IMR-90 (cell line): ENCODE data around the gene SIX6. TPM values are rescaled to one million over a fixed set of nuclear protein-coding genes. Genes with fewer than 3 reads are reported as not detected.

Experiments used
- ATAC-seq: fragments of 200-7000 bp; cut with Tn5 transposase; 2 replicates; pipeline ENCODE4 v1.9.1; 2020; ENCODE audit warnings: low read depth, mild to moderate bottlenecking, moderate library complexity
- BruUV-seq: library from RNA; stranded (reverse); fragments of 400-500 nt; replicated peaks from 2 replicates; lab custom pipeline; 2021; lab: Mats Ljungman, UMichigan
- CTCF ChIA-PET: fragments of 300-600 bp; formaldehyde crosslinking; extraction: SDS; loops from one replicate; lab custom pipeline; 2021; ENCODE audit warnings: antibody characterized with exemption; lab: Yijun Ruan, JAX
- POLR2A ChIA-PET: fragments of 300-600 bp; sonication (Branson Sonifier 250); formaldehyde crosslinking; loops from one replicate; lab custom pipeline; 2022; ENCODE audit warnings: antibody characterized with exemption; ENCODE audit not compliant: unreplicated experiment; lab: Charles Lee
- DNase-seq: peaks from one replicate; pipeline ENCODE4 v3.0.0; 2013
- H2AFZ ChIP-seq: replicated peaks from 2 replicates; pipeline ENCODE3; 2013; ENCODE audit warnings: low read length, mild to moderate bottlenecking; ENCODE audit not compliant: poor library complexity
- H2AK5ac ChIP-seq: 2 replicates; pipeline ENCODE4 v1.6.1; 2013; ENCODE audit warnings: low read depth, low read length, inconsistent platforms
- H2AK9ac ChIP-seq: replicated peaks from 2 replicates; pipeline ENCODE3; 2013; ENCODE audit warnings: mild to moderate bottlenecking, low read depth, low read length, moderate library complexity; ENCODE audit not compliant: poor library complexity
- H2BK120ac ChIP-seq: 2 replicates; pipeline ENCODE4 v1.6.1; 2013; ENCODE audit warnings: low read depth, low read length, inconsistent platforms
- H2BK15ac ChIP-seq: 3 replicates; pipeline ENCODE4 v1.6.1; 2013; ENCODE audit warnings: low read depth, low read length, inconsistent platforms
- H2BK20ac ChIP-seq: 2 replicates; pipeline ENCODE4 v1.6.1; 2013; ENCODE audit warnings: low read depth, mild to moderate bottlenecking, inconsistent platforms, low read length, moderate library complexity
- H2BK5ac ChIP-seq: 2 replicates; pipeline ENCODE4 v1.6.1; 2013; ENCODE audit warnings: mild to moderate bottlenecking, low read depth, low read length, inconsistent platforms; ENCODE audit not compliant: poor library complexity, severe bottlenecking
- H3K14ac ChIP-seq: replicated peaks from 2 replicates; pipeline ENCODE4 v1.6.1; 2013; ENCODE audit warnings: low read depth, low read length, inconsistent platforms
- H3K18ac ChIP-seq: 2 replicates; pipeline ENCODE4 v1.6.1; 2013; ENCODE audit warnings: low read depth, low read length, control low read depth
- H3K23ac ChIP-seq: 2 replicates; pipeline ENCODE4 v1.6.1; 2013; ENCODE audit warnings: low read depth, low read length, inconsistent platforms
- H3K27ac ChIP-seq: 2 replicates; pipeline ENCODE4 v1.5.1; 2013; ENCODE audit warnings: mild to moderate bottlenecking, control low read depth, low read length; ENCODE audit not compliant: insufficient read depth
- H3K27me3 ChIP-seq: 2 replicates; pipeline ENCODE4 v1.6.1; 2013; ENCODE audit warnings: low read length; ENCODE audit not compliant: control insufficient read depth, insufficient read depth
- H3K36me3 ChIP-seq: 2 replicates; pipeline ENCODE4 v1.6.1; 2013; ENCODE audit warnings: low read length, mixed read lengths; ENCODE audit not compliant: control insufficient read depth, insufficient read depth
- H3K4ac ChIP-seq: 2 replicates; pipeline ENCODE4 v1.6.1; 2013; ENCODE audit warnings: low read depth, low read length, inconsistent platforms
- H3K4me1 ChIP-seq: 2 replicates; pipeline ENCODE4 v1.6.1; 2013; ENCODE audit warnings: low read length, mixed read lengths; ENCODE audit not compliant: control insufficient read depth, insufficient read depth
- H3K4me2 ChIP-seq: 2 replicates; pipeline ENCODE4 v1.6.1; 2013; ENCODE audit warnings: low read depth, mild to moderate bottlenecking, control low read depth, low read length, moderate library complexity
- H3K4me3 ChIP-seq: 2 replicates; pipeline ENCODE4 v1.5.1; 2013; ENCODE audit warnings: low read depth, mild to moderate bottlenecking, control low read depth, low read length, moderate library complexity; ENCODE audit not compliant: insufficient read depth
- H3K56ac ChIP-seq: 2 replicates; pipeline ENCODE4 v1.6.1; 2013; ENCODE audit warnings: low read length, inconsistent platforms; ENCODE audit not compliant: insufficient read depth; ENCODE audit errors: extremely low read depth
- H3K79me1 ChIP-seq, 2 experiments: 2 replicates each; pipeline ENCODE4 v1.6.1; 2013; ENCODE audit warnings: low read length in 2 of 2, inconsistent platforms in 1 of 2, low read depth in 1 of 2
- H3K9ac ChIP-seq: 2 replicates; pipeline ENCODE4 v1.6.1; 2013; ENCODE audit warnings: low read depth, low read length, control low read depth
- H3K9me1 ChIP-seq: 2 replicates; pipeline ENCODE4 v1.6.1; 2013; ENCODE audit warnings: low read length, inconsistent platforms; ENCODE audit not compliant: insufficient read depth
- H3K9me3 ChIP-seq: 2 replicates; pipeline ENCODE4 v1.6.1; 2013; ENCODE audit warnings: low read length; ENCODE audit not compliant: control insufficient read depth, insufficient read depth
- H4K20me1 ChIP-seq: 2 replicates; pipeline ENCODE4 v1.6.1; 2013; ENCODE audit warnings: low read length, inconsistent platforms; ENCODE audit not compliant: insufficient read depth
- H4K5ac ChIP-seq: 2 replicates; pipeline ENCODE4 v1.6.1; 2013; ENCODE audit warnings: mild to moderate bottlenecking, low read depth, low read length, control low read depth
- H4K8ac ChIP-seq, 2 experiments: 2 replicates each; pipeline ENCODE4 v1.6.1; 2013; ENCODE audit warnings: low read depth in 2 of 2, low read length in 2 of 2, control low read depth in 1 of 2, inconsistent platforms in 1 of 2
- H4K91ac ChIP-seq: 2 replicates; pipeline ENCODE4 v1.6.1; 2013; ENCODE audit warnings: low read depth, low read length, inconsistent platforms; ENCODE audit not compliant: insufficient read depth
- FOS ChIP-seq: fragments of 150-350 bp; IDR thresholded peaks from 2 replicates; pipeline ENCODE4 v1.6.1; 2016; ENCODE audit warnings: low read depth, low read length
- MAZ ChIP-seq: IDR thresholded peaks from 2 replicates; pipeline ENCODE4 v1.6.1; 2012; ENCODE audit warnings: low read depth, mild to moderate bottlenecking, low read length, improper control_type of control experiment, moderate library complexity, borderline replicate concordance
- POLR2A ChIP-seq: IDR thresholded peaks from 2 replicates; pipeline ENCODE4 v1.6.1; 2012; ENCODE audit warnings: mild to moderate bottlenecking, low read depth, low read length
- WGBS, 2 experiments: methylation state at CpG; one replicate each; pipeline versions ENCODE4 v1.1.5 to v1.1.7; 2013; ENCODE audit warnings: missing lambda C conversion rate in 2 of 2; ENCODE audit not compliant: insufficient read length in 1 of 2; ENCODE audit errors: extremely low coverage in 2 of 2; 5-methylcytosine and 5-hydroxymethylcytosine counted together
- dilution Hi-C: fragments of 300-500 bp; cut with HindIII; formaldehyde crosslinking; loops from one replicate; pipeline ENCODE4 v1.14.3; 2018; ENCODE audit warnings: low sequenced_read_pairs; ENCODE audit not compliant: unreplicated experiment
- in situ Hi-C: fragments of 300-500 bp; cut with MboI; formaldehyde crosslinking; loops from 3 replicates; pipeline ENCODE4 v1.14.3; 2019; ENCODE audit warnings: low sequenced_read_pairs, inconsistent platforms, mixed read lengths
- intact Hi-C: fragments of 100-400 bp; cut with micrococcal nuclease; formaldehyde crosslinking; loops from 2 replicates; pipeline ENCODE4 v1.10.0; 2022
- polyA plus RNA-seq, 3 experiments: library from polyadenylated mRNA; depleted of rRNA; stranded (reverse); fragments of >200 nt; gene quantifications; 2 replicates each; pipeline ENCODE4 v1.2.3, GENCODE V29; 2012; ENCODE audit warnings: low replicate concordance in 1 of 3
- total RNA-seq: library from RNA; depleted of rRNA; stranded (reverse); fragments of >200 nt; gene quantifications from 2 replicates; pipeline ENCODE4 v1.2.3, GENCODE V29; 2012

Gene SIX6
- total and polyA plus RNA-seq, 2 of the 4 experiments (the other 2 are of a cell fraction): not detected

DNA sequence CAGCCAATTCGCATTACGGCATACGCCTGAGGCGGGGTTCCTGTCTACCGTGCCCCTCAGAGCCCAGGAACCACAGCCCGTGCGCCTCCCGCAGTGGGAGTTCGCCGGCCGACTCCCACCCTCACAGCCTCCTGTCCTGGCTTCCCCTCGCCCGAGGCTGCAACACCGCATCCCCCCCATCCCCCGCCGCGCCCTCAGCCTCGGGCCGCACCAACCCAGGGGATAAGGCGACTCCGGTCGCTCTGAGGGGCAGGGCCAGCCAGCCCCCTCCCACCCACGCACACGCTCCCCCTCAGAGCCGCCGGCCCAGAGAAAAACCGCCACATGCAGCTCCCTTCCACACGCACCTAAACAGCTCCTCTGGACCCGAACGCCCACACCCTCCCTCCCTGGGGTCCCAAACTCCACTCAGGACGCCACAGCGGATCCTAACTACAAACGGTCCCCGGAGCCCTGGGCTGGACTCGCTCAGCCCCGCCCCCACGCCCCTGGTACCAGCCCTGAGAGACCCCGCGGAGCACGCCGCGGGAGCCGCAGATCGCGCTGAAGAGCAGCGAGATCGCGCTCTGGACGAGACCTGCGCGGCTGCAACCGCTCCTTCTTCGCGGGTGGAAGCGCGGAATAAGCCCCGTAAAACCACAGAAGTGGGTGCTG lies 23.2 kb upstream of the SIX6 start, which contains the start of gene C14orf39:
TSS of gene C14orf39 (minus strand) at position 466 of the 654 bp plus-strand sequence. CDS start 985 bp downstream, outside the sequence.
- DNase-seq (peak; percentile 65), ATAC-seq (peak; percentile 97)
- peaks cover 11% of the 10 kb centered on the region for H3K27me3 ChIP-seq

More for the DNA sequence above, 23.2 kb upstream of the SIX6 start, which contains the start of gene C14orf39:
- peak; percentile 38; the same call in 1 of the 2 replicates for TF ChIP-seq POLR2A
- peak; percentile 48; the same call in 1 of the 2 replicates for TF ChIP-seq MAZ
- no peak for TF ChIP-seq FOS
- H3K27ac ChIP-seq: peak within 1 kb of the TSS; percentile 68; the same call in 1 of the 2 replicates
- intact Hi-C loops (loop anchor here (5.0 kb wide), 2 partner anchors 133 to 238 kb away; partner anchors contain the start of gene PPM1A), in situ Hi-C loops (no loop called here), dilution Hi-C loops (no loop called here)
- peak within 1 kb of the TSS; percentile 84 for H3K9ac ChIP-seq
- no peak within 1 kb of the TSS for H4K91ac ChIP-seq
- peak within 1 kb of the TSS; percentile 82 for H3K4me3 ChIP-seq
- H4K20me1 ChIP-seq: no peaks in the 10 kb centered on the region
- no peak within 1 kb of the TSS; the same call in 2 of the 3 replicates for H2BK15ac ChIP-seq
- peak within 1 kb of the TSS; percentile 75 to 94 for H4K8ac ChIP-seq
- H3K9me3 ChIP-seq: no peaks in the 10 kb centered on the region
- no peak within 1 kb of the TSS for H2AK5ac ChIP-seq
- H3K56ac ChIP-seq: peak within 1 kb of the TSS; percentile 28; the same call in 1 of the 2 replicates
- peak within 1 kb of the TSS; percentile 91 for H3K4me2 ChIP-seq
- no peaks in the 10 kb centered on the region; a peak in 1 of 4 replicates for H3K79me1 ChIP-seq
- no TSS peak for BruUV-seq
- H4K5ac ChIP-seq: peak within 1 kb of the TSS; percentile 76
- no peaks in the 10 kb centered on the region for H3K9me1 ChIP-seq
- no peak within 1 kb of the TSS for H2BK20ac ChIP-seq
- H2AK9ac ChIP-seq: peak within 1 kb of the TSS; percentile 71
- H3K36me3 ChIP-seq: no peaks in the 10 kb centered on the region
- peak within 1 kb of the TSS; percentile 83 for H3K14ac ChIP-seq
- H2BK5ac ChIP-seq: no peak within 1 kb of the TSS
- H2BK120ac ChIP-seq: no peak within 1 kb of the TSS; the same call in 1 of the 2 replicates
- 3% methylated on average over 21 of the region's 57 CpGs; no CpG with 5 or more reads in 1 of the 2 experiments for WGBS, 2 experiments
- peak within 1 kb of the TSS; percentile 75; the same call in 1 of the 2 replicates for H3K18ac ChIP-seq
- peak within 1 kb of the TSS; percentile 62 for H3K4ac ChIP-seq
- H3K23ac ChIP-seq: peak within 1 kb of the TSS; percentile 64; the same call in 1 of the 2 replicates
- ChIA-PET POLR2A (no interaction called here), CTCF (no interaction called here)
- H2AFZ ChIP-seq: peak within 1 kb of the TSS; percentile 93
- H3K4me1 ChIP-seq: no peaks in the 10 kb centered on the region
